Muscle layer of duodenum (tissue), 2 donors: Measurements from ENCODE around the gene CAMSAP1.
"Not testable (repeated sequence)": the region's sequence is repeated elsewhere in the genome, so short reads cannot be mapped to it uniquely, and the experiment has no call there.

Experiments used
- H3K27ac ChIP-seq: one replicate; pipeline ENCODE4 v1.7.0; 2013; ENCODE audit warnings: mild to moderate bottlenecking, low read length
- H3K27me3 ChIP-seq: one replicate; pipeline ENCODE4 v1.7.0; 2013; ENCODE audit warnings: low read depth, mild to moderate bottlenecking, control low read depth, low read length
- H3K36me3 ChIP-seq, 2 donors: one replicate each; pipeline ENCODE4 v1.7.0; 2013; ENCODE audit warnings: low read length in 2 of 2, control low read depth in 1 of 2, mild to moderate bottlenecking in 1 of 2; ENCODE audit not compliant: insufficient read depth in 2 of 2, control insufficient read depth in 1 of 2
- H3K4me1 ChIP-seq, 2 donors: one replicate each; pipeline ENCODE4 v1.7.0; 2013; ENCODE audit warnings: low read length in 2 of 2, mild to moderate bottlenecking in 2 of 2, control low read depth in 1 of 2, moderate library complexity in 1 of 2; ENCODE audit not compliant: insufficient read depth in 2 of 2, control insufficient read depth in 1 of 2
- H3K4me3 ChIP-seq, 2 donors: one replicate each; pipeline ENCODE4 v1.7.0; 2013; ENCODE audit warnings: low read length in 2 of 2, low read depth in 1 of 2, mild to moderate bottlenecking in 1 of 2
- H3K9me3 ChIP-seq, 2 donors: one replicate each; pipeline ENCODE4 v1.7.0; 2013; ENCODE audit warnings: low read length in 2 of 2, control low read depth in 1 of 2, mild to moderate bottlenecking in 1 of 2; ENCODE audit not compliant: control insufficient read depth in 1 of 2
- donor health status: healthy.

CAMSAP1 gene

DNA sequence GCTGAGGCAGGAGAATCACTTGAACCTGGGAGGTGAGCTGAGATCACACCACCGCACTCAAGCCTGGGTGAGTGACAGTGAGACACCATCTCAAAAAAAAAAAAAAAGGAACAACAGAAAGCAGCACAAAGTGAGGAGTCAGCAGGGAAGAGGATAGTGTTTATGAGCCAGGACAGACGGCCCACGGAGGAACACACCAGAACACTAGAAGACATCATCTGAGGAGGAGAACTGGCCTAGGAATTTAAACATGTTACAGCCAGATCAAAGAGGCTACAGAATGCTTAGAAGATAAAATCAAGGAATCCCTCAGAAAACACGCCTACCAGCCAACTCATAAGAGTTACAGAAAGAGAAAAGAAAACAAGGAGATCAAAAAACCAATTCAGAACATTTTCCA, 41.6 kb upstream of the CAMSAP1 start:
- Histone ChIP-seq H3K9me3 (no peaks in the 10 kb centered on the region), H3K27me3 (no peaks in the 10 kb centered on the region), H3K4me3 (no peak overlapping the region), H3K36me3 (peaks cover 49 to 72% of the 10 kb centered on the region in 2 donors), H3K27ac (no peak overlapping the region), H3K4me1 (no peaks in the 10 kb centered on the region)

- Histone ChIP-seq H3K27ac (no peak overlapping the region), H3K4me3 (no peak overlapping the region), H3K36me3 (peaks cover 50 to 69% of the 10 kb centered on the region in 2 donors), H3K9me3 (no peaks in the 10 kb centered on the region), H3K4me1 (no peaks in the 10 kb centered on the region), H3K27me3 (no peaks in the 10 kb centered on the region)
These were observed 41.1 kb upstream of the CAMSAP1 start for GRCh38 chr9:135948446-135948845.

DNA sequence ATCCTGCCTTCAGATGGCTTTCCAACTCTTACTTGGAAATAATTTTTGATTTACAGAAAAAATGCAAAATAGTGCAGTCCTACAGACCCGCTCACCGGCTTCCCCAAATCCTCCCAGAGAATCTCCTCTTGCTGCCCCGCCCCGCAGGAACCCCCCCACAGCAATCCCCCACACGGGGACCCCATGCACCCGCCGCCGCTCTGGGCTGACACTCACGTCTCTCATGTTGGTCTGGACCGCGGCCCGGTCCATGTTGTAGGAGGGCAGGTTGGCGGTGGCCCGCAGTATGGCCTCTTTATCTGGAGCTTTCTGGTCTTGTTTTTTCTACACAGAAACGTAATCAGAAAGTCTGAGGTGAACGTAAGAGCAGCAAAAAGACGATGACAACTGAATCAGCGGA, 40.2 kb upstream of the CAMSAP1 start:
- H3K4me3 ChIP-seq, result no peak overlapping the region
- H3K9me3 ChIP-seq, result no peaks in the 10 kb centered on the region
- no peak overlapping the region for H3K27ac ChIP-seq
- no peaks in the 10 kb centered on the region for H3K27me3 ChIP-seq
- peaks cover 45 to 69% of the 10 kb centered on the region in 2 donors for H3K36me3 ChIP-seq
- H3K4me1 ChIP-seq, result no peaks in the 10 kb centered on the region

- H3K9me3 ChIP-seq, H3K4me1 ChIP-seq, H3K27me3 ChIP-seq, H3K4me3 ChIP-seq, H3K27ac ChIP-seq: not testable (repeated sequence)
- peaks cover 40 to 66% of the 10 kb centered on the region in 2 donors for H3K36me3 ChIP-seq
These were observed 39.8 kb upstream of the CAMSAP1 start for GRCh38 chr9:135947105-135947504.

DNA sequence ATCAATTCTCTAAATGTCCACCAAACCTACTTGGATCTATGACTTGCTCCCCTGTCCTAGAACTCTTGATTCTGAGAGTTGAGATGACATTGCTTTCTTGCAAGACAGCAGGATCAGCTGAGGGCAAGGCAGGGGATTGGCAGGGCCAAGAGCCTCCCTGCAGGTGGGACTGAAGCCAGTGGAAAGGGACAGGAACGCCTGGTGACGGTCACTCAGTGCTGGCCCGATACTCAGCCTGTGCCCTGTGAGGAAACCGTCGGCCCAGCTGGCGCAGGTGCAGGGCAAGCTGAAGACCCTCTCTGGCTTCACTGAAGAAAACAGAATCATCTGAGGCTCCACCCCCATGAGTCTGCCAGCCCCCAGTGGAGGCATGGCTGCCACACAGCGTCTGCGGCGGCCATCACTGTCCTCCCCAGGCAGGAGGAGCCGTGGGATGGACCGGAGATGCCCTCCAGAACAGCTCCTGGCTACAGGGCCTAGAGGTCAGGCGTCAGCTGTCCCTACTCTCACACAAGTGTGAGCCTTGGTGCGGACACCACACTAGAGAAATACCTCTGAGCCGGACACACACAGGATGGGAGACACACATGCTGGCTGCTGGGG, 39.1 kb upstream of the CAMSAP1 start:
- Histone ChIP-seq H3K27me3 (no peaks in the 10 kb centered on the region), H3K27ac (no peak overlapping the region), H3K36me3 (peaks cover 39 to 68% of the 10 kb centered on the region in 2 donors), H3K9me3 (no peaks in the 10 kb centered on the region), H3K4me1 (no peaks in the 10 kb centered on the region), H3K4me3 (no peak overlapping the region)

- no peaks in the 10 kb centered on the region for H3K27me3 ChIP-seq
- peaks cover 39 to 68% of the 10 kb centered on the region in 2 donors for H3K36me3 ChIP-seq
- no peaks in the 10 kb centered on the region for H3K9me3 ChIP-seq
- H3K27ac ChIP-seq, result no peak overlapping the region
- no peaks in the 10 kb centered on the region for H3K4me1 ChIP-seq
- H3K4me3 ChIP-seq, result no peak overlapping the region
These were observed 38.6 kb upstream of the CAMSAP1 start for GRCh38 chr9:135945969-135946368.

DNA sequence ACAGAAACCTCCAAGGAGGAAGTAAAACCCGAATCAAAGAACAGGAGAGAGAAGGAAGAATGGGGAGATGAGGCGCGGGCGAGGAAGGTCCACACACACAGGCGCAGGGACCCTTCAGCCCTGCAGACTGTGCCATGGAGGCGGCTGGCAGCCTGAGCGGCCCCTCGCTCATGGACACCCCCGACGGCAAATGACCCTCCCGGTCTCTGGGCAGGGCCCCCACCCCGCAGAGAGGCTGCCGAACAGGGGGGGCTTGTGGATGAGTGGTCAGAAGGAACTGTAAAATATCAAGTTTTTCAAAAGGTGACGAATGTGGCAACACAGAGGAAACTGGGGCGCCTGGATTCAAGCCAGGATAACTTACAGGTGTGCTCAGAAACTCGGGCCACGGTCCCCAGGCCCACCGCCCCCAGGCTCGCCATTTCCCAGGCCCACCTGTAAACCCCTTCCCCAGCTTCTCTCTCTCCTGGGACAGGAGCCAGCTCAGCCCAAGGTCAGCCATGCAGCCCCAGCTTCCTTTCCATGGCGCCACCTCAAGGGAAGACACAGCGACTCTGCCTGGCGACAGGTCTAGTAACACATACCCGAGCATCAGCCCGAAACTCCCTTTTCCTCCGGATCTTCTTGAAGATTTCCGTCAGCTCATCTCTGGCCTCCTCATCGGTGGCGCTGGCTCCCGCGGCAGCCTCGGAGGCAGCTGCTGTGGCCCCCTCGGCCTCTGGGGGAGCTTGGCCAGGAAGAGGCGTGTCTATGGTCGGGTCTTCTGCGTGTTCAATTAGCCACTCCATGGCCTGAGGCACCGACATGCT, 37.3 kb upstream of the CAMSAP1 start:
- Histone ChIP-seq H3K27ac (no peak overlapping the region), H3K4me3 (no peak overlapping the region), H3K27me3 (no peaks in the 10 kb centered on the region), H3K9me3 (no peaks in the 10 kb centered on the region), H3K4me1 (no peaks in the 10 kb centered on the region), H3K36me3 (peaks cover 34 to 65% of the 10 kb centered on the region in 2 donors)

GRCh38 chr9:135943604-135944003, 36.3 kb upstream of the CAMSAP1 start:
- H3K9me3 ChIP-seq, H3K4me3 ChIP-seq, H3K4me1 ChIP-seq, H3K27me3 ChIP-seq, H3K27ac ChIP-seq: not testable (repeated sequence)
- peaks cover 34 to 72% of the 10 kb centered on the region in 2 donors for H3K36me3 ChIP-seq

GRCh38 chr9:135941288-135941995, 34.1 kb upstream of the CAMSAP1 start:
- no peak overlapping the region for H3K4me3 ChIP-seq
- H3K27ac ChIP-seq, result no peak overlapping the region
- H3K27me3 ChIP-seq, result no peaks in the 10 kb centered on the region
- no peaks in the 10 kb centered on the region for H3K4me1 ChIP-seq
- no peaks in the 10 kb centered on the region for H3K9me3 ChIP-seq
- H3K36me3 ChIP-seq, result peaks cover 29 to 73% of the 10 kb centered on the region in 2 donors

- no peaks in the 10 kb centered on the region for H3K4me1 ChIP-seq
- peaks cover 21 to 72% of the 10 kb centered on the region in 2 donors for H3K36me3 ChIP-seq
- peaks cover 0 to 2% of the 10 kb centered on the region in 2 donors for H3K9me3 ChIP-seq
- no peak overlapping the region for H3K27ac ChIP-seq
- H3K4me3 ChIP-seq, result no peak overlapping the region
- no peaks in the 10 kb centered on the region for H3K27me3 ChIP-seq
These were observed 32.3 kb upstream of the CAMSAP1 start for GRCh38 chr9:135939351-135940265.
